GM21825 (cell line): ENCODE measurements around the gene TF.

Source experiments
- ATAC-seq: cut with Tn5 transposase; IDR thresholded peaks from one replicate; pipeline ENCODE4 v1.9.1; 2021; ENCODE audit warnings: mild to moderate bottlenecking, moderate library complexity; ENCODE audit not compliant: unreplicated experiment

TF gene

DNA sequence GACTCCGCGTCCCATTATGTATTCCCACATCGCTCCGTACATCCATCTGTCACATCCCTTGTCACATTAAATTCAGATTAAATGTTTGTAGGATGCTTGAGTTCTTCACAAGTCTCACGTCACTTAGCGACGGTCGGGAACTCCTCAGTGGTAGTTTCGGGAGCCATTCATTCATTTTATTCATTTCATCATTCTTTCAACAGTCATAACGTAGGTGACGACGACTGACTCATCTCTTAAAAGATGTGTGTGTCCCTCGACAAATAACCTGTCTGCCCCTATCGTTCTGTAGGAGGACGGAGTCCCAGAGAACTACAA is 59.1 kb downstream of the TF start:
- no peak for ATAC-seq

GRCh38 chr3:133805702-133806475 is 59.7 kb downstream of the TF start, which contains the start of gene SRPRB:
TSS of gene SRPRB (plus strand) at chr3:133805815. CDS start at chr3:133805849, 34 bp downstream.
- peak; percentile 99 for ATAC-seq

- ATAC-seq: no peak
Observed at GRCh38 chr3:133812872-133813271, 66.7 kb downstream of the TF start.

GRCh38 chr3:133815386-133815785 is 69.2 kb downstream of the TF start:
- ATAC-seq: no peak

GRCh38 chr3:133820129-133820528 is 73.9 kb downstream of the TF start:
- no peak for ATAC-seq

GRCh38 chr3:133820889-133821675 is 74.9 kb downstream of the TF start:
- ATAC-seq: no peak

GRCh38 chr3:133821767-133822638 is 75.8 kb downstream of the TF start:
- no peak for ATAC-seq

GRCh38 chr3:133824961-133825485 is 78.8 kb downstream of the TF start:
- no peak for ATAC-seq

GRCh38 chr3:133825969-133826727 is 80.0 kb downstream of the TF start:
- ATAC-seq: no peak

DNA sequence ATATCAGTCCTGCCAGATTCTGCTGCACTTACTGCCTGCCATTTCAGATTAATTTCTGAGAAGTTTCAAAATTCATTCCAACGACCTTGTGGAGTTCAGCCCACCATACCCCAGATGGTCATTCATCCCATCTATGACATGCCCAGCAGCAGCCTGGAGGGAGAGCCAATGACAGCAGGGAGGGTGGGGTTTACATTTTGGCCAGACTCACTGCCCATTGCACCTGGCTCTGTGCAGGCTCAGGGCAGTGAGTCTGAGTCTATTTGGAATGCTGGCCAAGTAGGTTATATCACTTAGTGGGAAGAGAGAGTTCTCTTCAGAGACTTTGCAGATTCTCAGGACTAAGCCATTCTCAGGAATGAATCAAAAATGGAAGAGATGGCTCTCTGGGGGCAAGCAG is 80.9 kb downstream of the TF start:
- ATAC-seq: no peak

DNA sequence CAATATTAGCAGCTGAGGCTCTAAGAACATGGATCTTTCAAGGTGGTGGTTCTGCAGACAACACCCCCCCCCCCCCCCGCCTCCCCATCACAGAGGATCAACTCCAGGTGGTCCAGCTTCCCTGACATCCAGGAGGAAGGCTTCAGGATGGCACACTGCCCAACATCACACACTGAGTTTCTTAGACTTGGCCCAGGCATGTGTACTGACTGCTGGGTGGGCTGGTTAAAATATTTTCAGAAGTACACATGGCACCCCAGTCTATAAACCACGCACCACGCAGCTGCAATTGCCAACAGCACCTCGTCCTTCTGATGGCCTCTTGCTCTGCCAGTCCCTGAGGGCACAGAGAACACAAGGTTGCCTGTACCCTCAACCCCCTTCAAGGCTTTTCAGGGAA is 81.5 kb downstream of the TF start:
- ATAC-seq: no peak

GRCh38 chr3:133828576-133829309 is 82.5 kb downstream of the TF start:
- no peak for ATAC-seq

GRCh38 chr3:133829310-133829707 is 83.1 kb downstream of the TF start:
- no peak for ATAC-seq

DNA sequence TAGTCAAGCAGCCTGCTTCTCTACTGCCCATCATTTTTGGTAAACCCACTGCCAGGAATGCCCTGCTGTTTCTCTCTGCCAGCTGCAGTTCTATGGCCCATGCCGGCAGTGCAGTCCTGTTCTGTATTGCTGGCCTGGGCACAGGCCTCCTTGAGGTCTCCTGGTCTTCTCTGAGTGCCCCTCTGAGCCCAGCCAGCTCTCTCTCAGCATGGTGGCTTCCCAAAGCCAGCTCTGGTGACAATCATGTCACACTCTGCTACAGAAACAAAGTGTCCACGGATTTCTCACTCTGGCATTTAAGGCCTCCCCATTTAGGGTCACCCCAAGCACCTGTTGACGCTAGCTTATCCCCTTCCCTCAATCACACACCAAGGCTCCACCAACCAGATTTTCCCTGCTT is 83.9 kb downstream of the TF start:
- ATAC-seq: no peak

DNA sequence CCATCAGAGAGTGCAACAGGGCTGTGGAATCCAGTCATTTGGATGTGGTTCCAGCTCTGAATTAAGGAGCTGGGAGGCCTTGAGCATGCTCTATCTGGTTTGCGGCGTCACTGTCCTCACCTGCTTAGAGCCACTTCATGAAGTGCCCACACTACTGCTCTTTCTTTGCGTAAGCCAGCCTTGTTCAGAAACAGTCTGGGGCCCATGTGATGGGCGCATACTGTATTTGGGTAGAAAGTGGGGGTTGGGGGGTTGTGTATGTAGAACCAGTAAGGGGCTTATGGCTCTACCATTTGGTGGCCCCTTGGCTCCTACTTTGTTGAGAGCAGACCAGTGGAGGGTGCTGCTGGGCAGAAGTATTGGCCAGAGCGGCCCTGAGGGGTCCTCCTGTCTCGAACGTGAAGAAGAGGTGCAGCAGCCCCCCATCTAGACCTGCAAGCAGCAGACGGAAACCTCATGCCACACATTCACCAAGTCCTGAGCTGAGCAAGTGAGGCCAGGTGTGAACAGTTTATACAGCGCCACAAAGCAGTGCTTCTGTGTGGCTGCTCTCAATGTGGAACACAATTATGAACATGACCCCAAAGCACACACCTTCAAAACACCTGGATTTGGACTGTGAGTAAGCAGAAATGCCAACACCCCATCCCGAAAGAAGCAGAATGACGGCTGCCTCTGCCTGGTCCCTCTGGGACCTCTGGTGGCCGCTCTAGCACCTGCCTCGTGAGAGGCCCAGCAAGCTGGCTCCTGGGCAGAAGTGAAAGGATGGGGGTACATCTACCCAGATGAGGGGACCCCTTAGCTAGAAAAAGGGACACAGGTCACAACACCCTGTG is 86.0 kb downstream of the TF start:
- ATAC-seq: no peak

DNA sequence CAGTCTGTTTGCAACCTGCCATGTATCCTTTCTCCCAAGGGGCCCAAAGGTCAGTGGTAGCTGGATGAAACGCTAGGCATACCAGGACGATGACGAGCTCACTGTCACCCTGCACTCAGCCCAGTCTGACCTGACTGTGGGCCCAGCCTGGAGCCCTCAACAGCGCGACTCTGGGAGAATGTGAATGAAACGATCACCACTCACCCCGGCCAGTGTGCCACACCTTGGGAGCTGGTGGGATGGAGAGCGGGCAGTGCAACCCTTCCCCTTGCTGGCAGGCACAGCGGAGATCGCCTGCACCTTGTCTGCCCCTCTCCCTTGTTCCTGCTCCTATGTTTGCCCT is 86.6 kb downstream of the TF start:
- no peak for ATAC-seq

- ATAC-seq: no peak
Observed at GRCh38 chr3:133833267-133833666, 87.1 kb downstream of the TF start.

DNA sequence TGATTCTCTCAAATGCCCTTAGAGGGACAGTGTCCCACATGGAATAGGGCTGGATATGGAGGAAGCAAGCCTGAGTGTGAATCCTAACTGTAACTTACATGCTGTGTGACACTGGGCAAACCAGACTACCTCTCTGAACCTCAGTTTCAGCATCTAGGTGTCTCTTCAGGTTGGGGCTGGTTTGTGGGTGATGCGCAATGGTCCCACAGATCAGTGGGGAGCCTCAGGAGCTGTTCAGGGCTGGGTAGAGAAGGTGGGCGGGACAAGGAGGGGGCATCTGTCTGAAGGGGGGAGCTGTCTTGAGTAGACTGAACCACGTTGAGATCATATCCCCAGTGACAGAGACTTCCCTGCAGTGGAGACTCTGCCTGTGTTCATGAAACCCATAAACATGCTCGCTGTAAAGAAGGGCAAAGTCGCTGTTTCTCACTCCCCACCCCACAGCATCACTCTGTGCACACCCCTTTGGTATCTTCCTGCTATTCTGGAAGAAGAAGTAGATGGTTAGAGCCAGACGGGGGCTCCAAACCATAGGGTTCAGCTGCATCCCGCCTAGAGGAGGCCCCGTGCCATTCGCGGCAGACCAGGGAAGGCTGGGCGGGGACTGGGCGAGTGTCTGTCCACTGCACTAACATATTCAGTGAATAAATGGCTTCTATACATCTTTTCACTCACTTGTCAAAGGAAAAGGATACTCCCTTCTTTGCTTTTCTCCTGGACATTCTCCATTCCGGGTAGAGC is 87.9 kb downstream of the TF start:
- no peak for ATAC-seq
